Activated CD4-positive, alpha-beta memory T cell treated with anti-CD3 and anti-CD28 coated beads, Interleukin-2, amount 10 ng/mL, durations not matched to agents 7 days and 5 days (primary cell): ENCODE data around the gene SUMO4. TPM values are rescaled to one million over a fixed set of nuclear protein-coding genes. Genes with fewer than 3 reads are reported as not detected.

ENCODE experiments used
- CTCF ChIA-PET: fragments of 350-600 bp; sonication (Branson Sonifier 250); formaldehyde crosslinking; loops from one replicate; lab custom pipeline; 2021; ENCODE audit warnings: antibody characterized with exemption, inconsistent platforms; lab: Charles Lee
- POLR2A ChIA-PET: fragments of 350-600 bp; sonication (Branson Sonifier 250); formaldehyde crosslinking; loops from one replicate; lab custom pipeline; 2021; ENCODE audit warnings: antibody characterized with exemption; lab: Charles Lee
- DNase-seq: peaks from one replicate; pipeline ENCODE4 v3.0.0-alpha.2; 2020
- H3K27ac Mint-ChIP-seq: one replicate; pipeline ENCODE4 v1.8.0; 2021; ENCODE audit warnings: mild to moderate bottlenecking, mixed read lengths
- H3K27me3 Mint-ChIP-seq: one replicate; pipeline ENCODE4 v1.8.0; 2021; ENCODE audit warnings: mixed read lengths
- H3K36me3 Mint-ChIP-seq: one replicate; pipeline ENCODE4 v1.8.0; 2021; ENCODE audit warnings: low read depth, mixed read lengths
- H3K4me1 Mint-ChIP-seq: one replicate; pipeline ENCODE4 v1.8.0; 2021; ENCODE audit warnings: mixed read lengths
- H3K4me3 Mint-ChIP-seq: one replicate; pipeline ENCODE4 v1.8.0; 2021; ENCODE audit warnings: mild to moderate bottlenecking, mixed read lengths
- H3K9me3 Mint-ChIP-seq: one replicate; pipeline ENCODE4 v1.8.0; 2021; ENCODE audit warnings: mixed read lengths
- total RNA-seq, 2 experiments: library from RNA; stranded (reverse); gene quantifications; one replicate each; pipeline ENCODE4 v1.2.3, GENCODE V29; 2021

The SUMO4 gene
- total RNA-seq, 2 experiments from 2014 or later = 8.1 to 8.5 TPM

- CTCF ChIA-PET = interaction anchor here (1.0 kb wide), 1 partner anchor 8 kb away, joined by 6 read pairs; no protein-coding TSS in a partner anchor
- no peak for DNase-seq
- H3K27me3 Mint-ChIP-seq = no peaks in the 10 kb centered on the region
- H3K4me3 Mint-ChIP-seq = no peak overlapping the region
- H3K27ac Mint-ChIP-seq = peak overlapping the region; percentile 0
- H3K36me3 Mint-ChIP-seq = peaks cover 2% of the 10 kb centered on the region
- POLR2A ChIA-PET = interaction anchor here (1.6 to 2.0 kb wide), 3 partner anchors 13 to 393 kb away, joined by 3 to 7 read pairs (median 5); no protein-coding TSS in a partner anchor
- H3K4me1 Mint-ChIP-seq = peaks cover 26% of the 10 kb centered on the region
- H3K9me3 Mint-ChIP-seq = no peaks in the 10 kb centered on the region
Measured at GRCh38 chr6:149423964-149424440, 23.9 kb downstream of the SUMO4 start.

DNA sequence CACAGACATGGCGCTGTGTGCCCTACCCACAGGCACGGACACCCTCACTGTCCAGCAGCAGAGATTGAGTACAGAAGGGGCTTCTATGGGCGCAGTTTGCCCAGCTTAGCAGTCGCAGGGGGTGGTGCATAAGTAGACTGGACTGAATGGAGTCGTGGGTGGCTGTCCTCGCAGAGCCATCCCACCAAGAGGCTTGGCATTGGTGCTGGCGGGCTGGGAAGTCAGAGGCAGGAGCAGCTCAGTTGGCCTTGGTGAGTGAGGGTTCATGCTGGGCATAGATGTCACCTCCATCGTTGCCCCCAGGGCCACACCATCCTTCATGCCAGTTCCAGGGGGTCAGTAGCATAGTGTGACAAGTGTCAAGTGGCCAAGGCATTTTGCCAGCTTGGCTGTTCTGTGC lies 25.2 kb downstream of the SUMO4 start:
- POLR2A ChIA-PET = interaction anchor here (1.6 to 2.0 kb wide), 3 partner anchors 14 to 394 kb away, joined by 3 to 7 read pairs (median 5); no protein-coding TSS in a partner anchor
- Mint-ChIP-seq H3K4me1 (peaks cover 14% of the 10 kb centered on the region), H3K4me3 (no peak overlapping the region), H3K27ac (no peak overlapping the region), H3K9me3 (no peaks in the 10 kb centered on the region), H3K27me3 (no peaks in the 10 kb centered on the region), H3K36me3 (no peaks in the 10 kb centered on the region)
- no peak for DNase-seq
- CTCF ChIA-PET = interaction anchor here (1.8 kb wide), 1 partner anchor 396 kb away, joined by 6 read pairs; no protein-coding TSS in a partner anchor

DNA sequence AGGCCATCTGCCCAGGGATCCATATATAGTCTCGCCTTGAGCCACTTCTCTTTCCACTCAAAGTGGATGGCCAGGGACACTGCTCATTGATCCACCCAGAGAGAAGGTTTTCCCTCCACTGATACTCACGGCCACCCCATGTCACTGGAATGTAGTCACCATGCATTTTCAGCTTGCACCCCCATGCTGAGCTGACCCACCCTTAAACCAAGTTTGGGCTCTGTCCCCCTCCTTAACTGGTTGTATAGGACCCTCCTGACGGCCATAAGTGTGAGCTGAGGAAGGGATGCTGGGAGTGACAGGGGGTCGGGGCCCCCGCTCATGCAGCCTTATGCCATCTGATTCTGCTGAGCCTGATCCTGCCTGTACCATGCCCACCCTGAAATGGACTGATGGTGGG lies 25.7 kb downstream of the SUMO4 start:
- Mint-ChIP-seq H3K36me3 (no peaks in the 10 kb centered on the region), H3K4me1 (peaks cover 10% of the 10 kb centered on the region), H3K27me3 (no peaks in the 10 kb centered on the region), H3K9me3 (no peaks in the 10 kb centered on the region), H3K27ac (no peak overlapping the region), H3K4me3 (no peak overlapping the region)
- CTCF ChIA-PET = interaction anchor here (1.8 kb wide), 1 partner anchor 397 kb away, joined by 6 read pairs; no protein-coding TSS in a partner anchor
- POLR2A ChIA-PET = no interaction called here
- DNase-seq = no peak

GRCh38 chr6:149428606-149429005 lies 28.5 kb downstream of the SUMO4 start:
- ChIA-PET CTCF (interaction anchor here (8.5 kb wide), 1 partner anchor 399 kb away, joined by 228 read pairs; no protein-coding TSS in a partner anchor), POLR2A (interaction anchor here (1.4 kb wide), 1 partner anchor 384 kb away, joined by 4 read pairs; no protein-coding TSS in a partner anchor)
- H3K4me1 Mint-ChIP-seq = peaks cover 14% of the 10 kb centered on the region
- H3K9me3 Mint-ChIP-seq = no peaks in the 10 kb centered on the region
- no peak overlapping the region for H3K27ac Mint-ChIP-seq
- no peak overlapping the region for H3K4me3 Mint-ChIP-seq
- H3K36me3 Mint-ChIP-seq = no peaks in the 10 kb centered on the region
- no peak for DNase-seq
- H3K27me3 Mint-ChIP-seq = no peaks in the 10 kb centered on the region

GRCh38 chr6:149429427-149430360 lies 29.6 kb downstream of the SUMO4 start:
- H3K9me3 Mint-ChIP-seq = no peaks in the 10 kb centered on the region
- no peak for DNase-seq
- H3K4me3 Mint-ChIP-seq = no peak overlapping the region
- POLR2A ChIA-PET = interaction anchor here (2.6 kb wide), 1 partner anchor 54 kb away, joined by 10 read pairs; no protein-coding TSS in a partner anchor
- H3K36me3 Mint-ChIP-seq = no peaks in the 10 kb centered on the region
- H3K27ac Mint-ChIP-seq = no peak overlapping the region
- H3K4me1 Mint-ChIP-seq = peaks cover 6% of the 10 kb centered on the region
- H3K27me3 Mint-ChIP-seq = no peaks in the 10 kb centered on the region
- CTCF ChIA-PET = interaction anchor here (1.0 to 8.5 kb wide), 4 partner anchors 9 to 400 kb away, joined by 3 to 228 read pairs (median 24); no protein-coding TSS in a partner anchor

GRCh38 chr6:149431905-149432775 lies 32.1 kb downstream of the SUMO4 start:
- H3K27me3 Mint-ChIP-seq = no peaks in the 10 kb centered on the region
- no peaks in the 10 kb centered on the region for H3K9me3 Mint-ChIP-seq
- CTCF ChIA-PET = interaction anchor here (0.7 to 8.5 kb wide), 68 partner anchors 8 to 872 kb away, joined by 3 to 228 read pairs (median 4); partner anchors contain the start of gene PPIL4
- peak; percentile 91 for DNase-seq
- peak overlapping the region; percentile 66 for H3K27ac Mint-ChIP-seq
- no peaks in the 10 kb centered on the region for H3K36me3 Mint-ChIP-seq
- POLR2A ChIA-PET = interaction anchor here (0.5 to 2.6 kb wide), 18 partner anchors 12 to 854 kb away, joined by 3 to 14 read pairs (median 4); partner anchors contain the start of gene TAB2
- peaks cover 9% of the 10 kb centered on the region for H3K4me1 Mint-ChIP-seq
- peak overlapping the region; percentile 55 for H3K4me3 Mint-ChIP-seq

GRCh38 chr6:149433405-149433804 lies 33.3 kb downstream of the SUMO4 start:
- Mint-ChIP-seq H3K27ac (no peak overlapping the region), H3K36me3 (no peaks in the 10 kb centered on the region), H3K27me3 (no peaks in the 10 kb centered on the region), H3K4me3 (no peak overlapping the region), H3K4me1 (peaks cover 17% of the 10 kb centered on the region), H3K9me3 (no peaks in the 10 kb centered on the region)
- CTCF ChIA-PET = interaction anchor here (0.6 to 8.5 kb wide), 11 partner anchors 12 to 679 kb away, joined by 3 to 228 read pairs (median 5); no protein-coding TSS in a partner anchor
- POLR2A ChIA-PET = interaction anchor here (1.0 to 1.3 kb wide), 3 partner anchors 338 to 404 kb away, joined by 3 to 8 read pairs (median 4); no protein-coding TSS in a partner anchor
- DNase-seq = no peak

- no peaks in the 10 kb centered on the region for H3K27me3 Mint-ChIP-seq
- ChIA-PET CTCF (interaction anchor here (0.6 to 8.5 kb wide), 7 partner anchors 83 to 652 kb away, joined by 3 to 228 read pairs (median 4); no protein-coding TSS in a partner anchor), POLR2A (interaction anchor here (1.0 to 1.3 kb wide), 3 partner anchors 338 to 405 kb away, joined by 3 to 8 read pairs (median 4); no protein-coding TSS in a partner anchor)
- no peak for DNase-seq
- peaks cover 20% of the 10 kb centered on the region for H3K4me1 Mint-ChIP-seq
- no peaks in the 10 kb centered on the region for H3K36me3 Mint-ChIP-seq
- H3K27ac Mint-ChIP-seq = no peak overlapping the region
- no peaks in the 10 kb centered on the region for H3K9me3 Mint-ChIP-seq
- H3K4me3 Mint-ChIP-seq = no peak overlapping the region
Measured at GRCh38 chr6:149433881-149434280, 33.8 kb downstream of the SUMO4 start.

GRCh38 chr6:149435919-149436586 lies 36.0 kb downstream of the SUMO4 start:
- ChIA-PET POLR2A (interaction anchor here (1.1 to 1.5 kb wide), 3 partner anchors 80 to 409 kb away, joined by 3 to 4 read pairs (median 4); no protein-coding TSS in a partner anchor), CTCF (interaction anchor here (0.7 kb wide), 1 partner anchor 50 kb away, joined by 3 read pairs; no protein-coding TSS in a partner anchor)
- no peaks in the 10 kb centered on the region for H3K27me3 Mint-ChIP-seq
- no peaks in the 10 kb centered on the region for H3K9me3 Mint-ChIP-seq
- H3K4me1 Mint-ChIP-seq = peaks cover 30% of the 10 kb centered on the region
- H3K4me3 Mint-ChIP-seq = no peak overlapping the region
- H3K27ac Mint-ChIP-seq = no peak overlapping the region
- DNase-seq = no peak
- no peaks in the 10 kb centered on the region for H3K36me3 Mint-ChIP-seq

DNA sequence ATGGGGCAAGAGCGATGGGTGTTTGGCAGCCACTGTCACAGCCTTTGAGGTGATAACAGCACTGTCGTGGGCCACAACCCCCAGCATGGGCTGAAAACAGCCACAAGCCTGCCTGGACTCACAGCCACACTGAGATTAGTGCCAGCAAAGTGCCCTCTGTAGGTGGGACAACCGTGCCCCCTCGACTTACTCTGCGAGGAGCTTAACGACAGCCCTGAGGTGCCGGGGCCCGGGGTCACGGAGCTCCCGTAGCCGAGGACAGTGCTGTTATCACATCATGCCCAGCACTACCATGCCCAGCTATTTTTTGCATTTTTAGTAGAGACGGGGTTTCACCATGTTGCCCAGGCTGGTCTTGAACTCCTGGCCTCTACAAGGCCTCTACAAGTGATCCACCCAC lies 36.6 kb downstream of the SUMO4 start:
- H3K27ac Mint-ChIP-seq = no peak overlapping the region
- no peaks in the 10 kb centered on the region for H3K27me3 Mint-ChIP-seq
- POLR2A ChIA-PET = interaction anchor here (1.1 to 1.2 kb wide), 2 partner anchors 80 to 410 kb away, joined by 3 to 4 read pairs; no protein-coding TSS in a partner anchor
- no peaks in the 10 kb centered on the region for H3K9me3 Mint-ChIP-seq
- CTCF ChIA-PET = interaction anchor here (0.7 kb wide), 1 partner anchor 50 kb away, joined by 3 read pairs; no protein-coding TSS in a partner anchor
- H3K4me3 Mint-ChIP-seq = no peak overlapping the region
- no peaks in the 10 kb centered on the region for H3K36me3 Mint-ChIP-seq
- DNase-seq = no peak
- peaks cover 30% of the 10 kb centered on the region for H3K4me1 Mint-ChIP-seq

DNA sequence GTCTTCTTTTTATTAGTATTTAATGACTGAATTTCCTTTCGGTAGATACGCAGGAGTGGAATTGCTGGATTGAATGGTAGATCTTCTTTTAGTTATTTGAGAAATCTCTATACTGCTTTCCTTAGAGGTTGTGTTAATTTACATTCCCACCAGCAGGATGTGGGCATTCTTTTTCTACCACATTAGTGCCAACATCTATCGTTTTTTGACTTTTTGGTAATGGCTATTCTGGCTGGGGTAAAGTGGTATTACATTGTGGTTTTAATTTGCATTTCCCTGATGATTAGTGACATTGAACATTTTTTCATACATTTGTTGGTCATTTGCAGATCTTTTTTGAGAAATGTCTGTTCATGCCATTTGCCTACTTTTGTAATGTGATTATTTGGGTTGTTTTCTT lies 37.1 kb downstream of the SUMO4 start:
- H3K4me1 Mint-ChIP-seq = peaks cover 26% of the 10 kb centered on the region
- DNase-seq = no peak
- no peaks in the 10 kb centered on the region for H3K9me3 Mint-ChIP-seq
- no peaks in the 10 kb centered on the region for H3K27me3 Mint-ChIP-seq
- ChIA-PET POLR2A (interaction anchor here (1.1 to 1.2 kb wide), 2 partner anchors 79 to 410 kb away, joined by 3 to 4 read pairs; no protein-coding TSS in a partner anchor), CTCF (no interaction called here)
- H3K4me3 Mint-ChIP-seq = no peak overlapping the region
- no peaks in the 10 kb centered on the region for H3K36me3 Mint-ChIP-seq
- H3K27ac Mint-ChIP-seq = no peak overlapping the region
